H9 (cell line): ENCODE measurements around the gene TRIM28. TPM values are rescaled to one million over a fixed set of nuclear protein-coding genes. Genes with fewer than 3 reads are reported as not detected.

ENCODE experiments used
- DNase-seq: peaks from one replicate; pipeline ENCODE4 v3.0.0-alpha.2; 2017
- H2AFZ ChIP-seq: one replicate; pipeline ENCODE4 v1.6.1; 2013; ENCODE audit warnings: mild to moderate bottlenecking, low read length, control low read depth, moderate library complexity
- H2AK5ac ChIP-seq: 2 replicates; pipeline ENCODE4 v1.6.1; 2013; ENCODE audit warnings: low read length, control low read depth, mixed read lengths; ENCODE audit not compliant: insufficient read length
- H2BK120ac ChIP-seq: one replicate; pipeline ENCODE4 v1.6.1; 2013; ENCODE audit warnings: low read depth, mild to moderate bottlenecking, low read length, control low read depth, inconsistent platforms; ENCODE audit not compliant: poor library complexity, severe bottlenecking
- H2BK12ac ChIP-seq: 2 replicates; pipeline ENCODE4 v1.6.1; 2013; ENCODE audit warnings: low read length, control low read depth, mixed read lengths, low read depth; ENCODE audit not compliant: insufficient read length
- H2BK15ac ChIP-seq: 2 replicates; pipeline ENCODE4 v1.6.1; 2013; ENCODE audit warnings: low read depth, low read length, control low read depth
- H2BK20ac ChIP-seq: one replicate; pipeline ENCODE4 v1.6.1; 2013; ENCODE audit warnings: low read depth, mild to moderate bottlenecking, low read length, control low read depth, inconsistent platforms; ENCODE audit not compliant: poor library complexity, severe bottlenecking
- H2BK5ac ChIP-seq: 2 replicates; pipeline ENCODE4 v1.6.1; 2013; ENCODE audit warnings: low read length, control low read depth, mixed read lengths; ENCODE audit not compliant: insufficient read length
- H3K14ac ChIP-seq: 2 replicates; pipeline ENCODE4 v1.6.1; 2013; ENCODE audit warnings: low read length, control low read depth; ENCODE audit not compliant: insufficient read depth
- H3K18ac ChIP-seq: 2 replicates; pipeline ENCODE4 v1.6.1; 2013; ENCODE audit warnings: low read depth, mild to moderate bottlenecking, mixed read lengths, low read length, control low read depth; ENCODE audit not compliant: insufficient read length
- H3K23ac ChIP-seq: 2 replicates; pipeline ENCODE4 v1.6.1; 2013; ENCODE audit warnings: low read length, control low read depth, mixed read lengths, low read depth; ENCODE audit not compliant: insufficient read length
- H3K23me2 ChIP-seq: 2 replicates; pipeline ENCODE4 v1.6.1; 2013; ENCODE audit warnings: low read depth, mild to moderate bottlenecking, mixed read lengths, low read length, control low read depth; ENCODE audit not compliant: insufficient read length, poor library complexity, severe bottlenecking
- H3K27ac ChIP-seq: 2 replicates; pipeline ENCODE4 v1.5.1; 2013; ENCODE audit warnings: low read length, control low read depth, mixed read lengths, low read depth; ENCODE audit not compliant: insufficient read length
- H3K27me3 ChIP-seq: 2 replicates; pipeline ENCODE4 v1.6.1; 2013; ENCODE audit warnings: low read length, control low read depth, inconsistent platforms; ENCODE audit not compliant: insufficient read depth
- H3K4ac ChIP-seq: 2 replicates; pipeline ENCODE4 v1.6.1; 2013; ENCODE audit warnings: low read depth, mild to moderate bottlenecking, control low read depth, inconsistent platforms, low read length, moderate library complexity
- H3K4me1 ChIP-seq: 2 replicates; pipeline ENCODE4 v1.6.1; 2013; ENCODE audit warnings: low read length, control low read depth, inconsistent platforms; ENCODE audit not compliant: insufficient read depth
- H3K4me2 ChIP-seq: 2 replicates; pipeline ENCODE4 v1.6.1; 2013; ENCODE audit warnings: low read length, control low read depth, mixed read lengths; ENCODE audit not compliant: insufficient read length, insufficient read depth
- H3K56ac ChIP-seq: 2 replicates; pipeline ENCODE4 v1.6.1; 2013; ENCODE audit warnings: low read depth, mild to moderate bottlenecking, mixed read lengths, low read length, control low read depth; ENCODE audit not compliant: insufficient read length
- H3K79me1 ChIP-seq: 2 replicates; pipeline ENCODE4 v1.6.1; 2013; ENCODE audit warnings: low read depth, mild to moderate bottlenecking, moderate library complexity, low read length, control low read depth, inconsistent platforms; ENCODE audit not compliant: insufficient read depth, poor library complexity, severe bottlenecking
- H3K79me2 ChIP-seq: 2 replicates; pipeline ENCODE4 v1.6.1; 2013; ENCODE audit warnings: low read length, control low read depth, inconsistent platforms; ENCODE audit not compliant: insufficient read depth
- H3K9ac ChIP-seq: 2 replicates; pipeline ENCODE4 v1.6.1; 2013; ENCODE audit warnings: low read length, control low read depth, mixed read lengths; ENCODE audit not compliant: insufficient read length; ENCODE audit errors: extremely low read depth
- H3K9me3 ChIP-seq: one replicate; pipeline ENCODE4 v1.6.1; 2013; ENCODE audit warnings: low read depth, low read length, inconsistent platforms; ENCODE audit not compliant: control insufficient read depth
- H3T11ph ChIP-seq: one replicate; pipeline ENCODE4 v1.6.1; 2013; ENCODE audit warnings: mild to moderate bottlenecking, low read length, control low read depth, inconsistent platforms
- H4K20me1 ChIP-seq: one replicate; pipeline ENCODE4 v1.6.1; 2013; ENCODE audit not compliant: control insufficient read depth, insufficient read length, insufficient read depth
- H4K5ac ChIP-seq: 2 replicates; pipeline ENCODE4 v1.6.1; 2013; ENCODE audit warnings: low read depth, mild to moderate bottlenecking, mixed read lengths, low read length, control low read depth; ENCODE audit not compliant: insufficient read length
- H4K8ac ChIP-seq: replicated peaks from 2 replicates; pipeline ENCODE4 v1.6.1; 2013; ENCODE audit warnings: low read length, control low read depth, mixed read lengths, low read depth; ENCODE audit not compliant: insufficient read length
- H4K91ac ChIP-seq: 2 replicates; pipeline ENCODE4 v1.6.1; 2013; ENCODE audit warnings: low read depth, mild to moderate bottlenecking, moderate library complexity, mixed read lengths, low read length, control low read depth; ENCODE audit not compliant: insufficient read length
- H3K27ac Mint-ChIP-seq, 3 experiments: 2 replicates in 2 of 3; 3 replicates in 1 of 3; pipeline ENCODE4 v1.8.0; 2020 to 2021; ENCODE audit warnings: mixed read lengths in 3 of 3, mild to moderate bottlenecking in 1 of 3, moderate library complexity in 1 of 3
- H3K27me3 Mint-ChIP-seq: 2 replicates; pipeline ENCODE4 v1.8.0; 2021; ENCODE audit warnings: low read depth, mild to moderate bottlenecking, moderate library complexity, mixed read lengths
- H3K36me3 Mint-ChIP-seq, 3 experiments: 2 replicates in 2 of 3; 3 replicates in 1 of 3; pipeline ENCODE4 v1.8.0; 2020 to 2021; ENCODE audit warnings: low read depth in 3 of 3, mixed read lengths in 3 of 3; ENCODE audit not compliant: insufficient read depth in 1 of 3
- H3K4me1 Mint-ChIP-seq, 2 experiments: 2 replicates each; pipeline ENCODE4 v1.8.0; 2020; ENCODE audit warnings: mixed read lengths in 2 of 2
- H3K4me3 Mint-ChIP-seq, 2 experiments: 2 replicates in 1 of 2; 3 replicates in 1 of 2; pipeline ENCODE4 v1.8.0; 2020 to 2021; ENCODE audit warnings: mild to moderate bottlenecking in 2 of 2, mixed read lengths in 2 of 2, moderate library complexity in 1 of 2
- H3K9me3 Mint-ChIP-seq, 2 experiments: 2 replicates in 1 of 2; 3 replicates in 1 of 2; pipeline ENCODE4 v1.8.0; 2020; ENCODE audit warnings: mild to moderate bottlenecking in 2 of 2, mixed read lengths in 2 of 2, moderate library complexity in 1 of 2
- WGBS: extraction: QIAGEN DNeasy Blood & Tissue Kit; methylation state at CpG from one replicate; pipeline ENCODE4 v1.1.7; 2013; ENCODE audit warnings: missing lambda C conversion rate, low lambda C conversion rate, mixed read lengths; ENCODE audit not compliant: insufficient read length; ENCODE audit errors: extremely low coverage; 5-methylcytosine and 5-hydroxymethylcytosine counted together
- microRNA-seq: library from miRNA; unstranded; fragments of <30 nt; microRNA quantifications from one replicate; pipeline ENCODE4, GENCODE V29; 2020; ENCODE audit warnings: borderline microRNAs expressed
- total RNA-seq: library from RNA; stranded (reverse); gene quantifications from 2 replicates; pipeline ENCODE4 v1.2.1, GENCODE V29; 2021
- TF ChIP-seq, protein P1 (sequence below): fragments of 200-600 bp; sonication (generic); conservative IDR thresholded peaks from 3 replicates; pipeline ENCODE4 v1.8.0; 2021; ENCODE audit warnings: antibody characterized with exemption, mild to moderate bottlenecking

Gene TRIM28
- total RNA-seq, 1 experiment from 2014 or later: 1,084 TPM

DNA sequence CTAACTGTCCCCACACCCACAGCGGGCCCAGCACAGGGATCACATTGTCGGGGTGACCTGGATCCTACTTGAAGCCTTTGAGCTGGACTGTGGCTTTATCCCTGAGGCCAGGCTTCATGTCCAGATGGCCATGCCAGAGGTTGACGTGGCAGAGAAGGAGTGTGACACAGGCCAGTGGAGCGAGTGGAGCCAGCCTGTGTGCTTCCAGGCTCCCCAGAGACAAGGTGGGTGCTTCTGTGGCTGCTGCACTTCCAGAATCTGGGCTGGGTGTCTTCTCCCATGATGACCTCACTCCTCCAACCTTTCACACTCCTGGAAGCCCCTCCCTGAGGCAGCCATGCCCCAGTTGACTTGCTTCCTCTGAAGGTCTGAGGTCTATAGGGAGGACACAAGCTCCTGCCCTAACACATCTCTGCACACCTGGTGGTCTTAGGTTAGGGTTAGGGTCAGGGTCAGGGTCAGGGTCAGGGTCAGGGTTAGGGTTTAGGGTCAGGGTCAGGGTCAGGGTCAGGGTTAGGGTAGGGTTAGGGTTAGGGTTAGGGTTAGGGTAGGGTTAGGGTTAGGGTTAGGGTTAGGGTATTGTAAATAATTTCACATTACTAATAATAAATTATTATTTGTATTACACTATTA lies 42.4 kb downstream of the TRIM28 start:
- H3K27me3 ChIP-seq: no peaks in the 10 kb centered on the region
- H4K5ac ChIP-seq: no peak overlapping the region
- no CpG with 5 or more reads among the region's 4 CpGs for WGBS
- H2BK20ac ChIP-seq: no peak overlapping the region
- no peak overlapping the region for H3K23ac ChIP-seq
- H3K4me1 ChIP-seq: no peaks in the 10 kb centered on the region
- DNase-seq: no peak
- Mint-ChIP-seq H3K4me3 (no peak overlapping the region), H3K27me3 (no peaks in the 10 kb centered on the region), H3K36me3 (peaks cover 12 to 18% (median 13%) of the 10 kb centered on the region in 3 experiments), H3K27ac (no peak overlapping the region), H3K9me3 (no peaks in the 10 kb centered on the region), H3K4me1 (peaks cover 2 to 3% of the 10 kb centered on the region in 2 experiments)
- H3T11ph ChIP-seq: no peak overlapping the region
- H2BK120ac ChIP-seq: no peak overlapping the region
- no peak overlapping the region for H3K4ac ChIP-seq
- H3K4me2 ChIP-seq: no peak overlapping the region
- H3K18ac ChIP-seq: no peak overlapping the region
- no peak overlapping the region for H2AFZ ChIP-seq
- no peak overlapping the region for H2AK5ac ChIP-seq
- H3K27ac ChIP-seq: no peak overlapping the region
- TF ChIP-seq, protein P1, sequence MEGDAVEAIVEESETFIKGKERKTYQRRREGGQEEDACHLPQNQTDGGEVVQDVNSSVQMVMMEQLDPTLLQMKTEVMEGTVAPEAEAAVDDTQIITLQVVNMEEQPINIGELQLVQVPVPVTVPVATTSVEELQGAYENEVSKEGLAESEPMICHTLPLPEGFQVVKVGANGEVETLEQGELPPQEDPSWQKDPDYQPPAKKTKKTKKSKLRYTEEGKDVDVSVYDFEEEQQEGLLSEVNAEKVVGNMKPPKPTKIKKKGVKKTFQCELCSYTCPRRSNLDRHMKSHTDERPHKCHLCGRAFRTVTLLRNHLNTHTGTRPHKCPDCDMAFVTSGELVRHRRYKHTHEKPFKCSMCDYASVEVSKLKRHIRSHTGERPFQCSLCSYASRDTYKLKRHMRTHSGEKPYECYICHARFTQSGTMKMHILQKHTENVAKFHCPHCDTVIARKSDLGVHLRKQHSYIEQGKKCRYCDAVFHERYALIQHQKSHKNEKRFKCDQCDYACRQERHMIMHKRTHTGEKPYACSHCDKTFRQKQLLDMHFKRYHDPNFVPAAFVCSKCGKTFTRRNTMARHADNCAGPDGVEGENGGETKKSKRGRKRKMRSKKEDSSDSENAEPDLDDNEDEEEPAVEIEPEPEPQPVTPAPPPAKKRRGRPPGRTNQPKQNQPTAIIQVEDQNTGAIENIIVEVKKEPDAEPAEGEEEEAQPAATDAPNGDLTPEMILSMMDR: no peak
- no peaks in the 10 kb centered on the region for H3K79me2 ChIP-seq
- no peak overlapping the region for H3K9ac ChIP-seq
- no peak overlapping the region for H4K8ac ChIP-seq
- no peak overlapping the region for H2BK12ac ChIP-seq
- H3K23me2 ChIP-seq: no peaks in the 10 kb centered on the region
- no peaks in the 10 kb centered on the region for H4K20me1 ChIP-seq
- no peak overlapping the region for H2BK15ac ChIP-seq
- no peak overlapping the region for H3K14ac ChIP-seq
- H2BK5ac ChIP-seq: no peak overlapping the region
- no peak overlapping the region for H4K91ac ChIP-seq
- H3K56ac ChIP-seq: no peak overlapping the region
- H3K79me1 ChIP-seq: no peaks in the 10 kb centered on the region
- no peaks in the 10 kb centered on the region for H3K9me3 ChIP-seq

Small RNAs within 50 kb of the gene (microRNA-seq; reads per million reads assigned to microRNA genes)
- gene MIR6807: 0.70 reads per million

Other genes starting within 250 kb of the TRIM28 start
- 43.6 and 43.7 TPM in 2 replicates for gene ERVK3-1, start 238.7 kb upstream of the TRIM28 start, total RNA-seq
- 4.7 and 4.8 TPM in 2 replicates for gene ZSCAN22, start 217.1 kb upstream of the TRIM28 start, total RNA-seq
- 17.4 and 22.2 TPM in 2 replicates for gene A1BG, start 190.6 kb upstream of the TRIM28 start, total RNA-seq
- gene ZNF497, start 181.3 kb upstream of the TRIM28 start, total RNA-seq: 2.4 TPM in 2 replicates
- gene ZNF837, start 163.0 kb upstream of the TRIM28 start, total RNA-seq: 3.4 and 3.8 TPM in 2 replicates
- 1,400 and 1,442 TPM in 2 replicates for gene RPS5, start 156.8 kb upstream of the TRIM28 start, total RNA-seq
- 2.0 and 2.1 TPM in 2 replicates for gene RNF225, start 148.4 kb upstream of the TRIM28 start, total RNA-seq
- 6.5 and 7.4 TPM in 2 replicates for gene ZNF584, start 135.4 kb upstream of the TRIM28 start, total RNA-seq
- 0.24 and 0.42 TPM in 2 replicates for gene ZNF132, start 103.9 kb upstream of the TRIM28 start, total RNA-seq
- gene ZNF324B, start 92.4 kb upstream of the TRIM28 start, total RNA-seq: 6.3 and 8.7 TPM in 2 replicates
- 12.7 and 14.8 TPM in 2 replicates for gene ZNF324, start 77.0 kb upstream of the TRIM28 start, total RNA-seq
- gene ZNF446, start 67.7 kb upstream of the TRIM28 start, total RNA-seq: 7.6 and 8.4 TPM in 2 replicates
- gene SLC27A5, start 32.1 kb upstream of the TRIM28 start, total RNA-seq: 16.7 and 17.1 TPM in 2 replicates
- 18.7 and 18.8 TPM in 2 replicates for gene ZBTB45, start 24.3 kb upstream of the TRIM28 start, total RNA-seq
- 105 and 109 TPM in 2 replicates for gene CHMP2A, start 11.0 kb downstream of the TRIM28 start, total RNA-seq
- gene UBE2M, start 14.5 kb downstream of the TRIM28 start, total RNA-seq: 127 and 136 TPM in 2 replicates
- 23.6 and 24.2 TPM in 2 replicates for gene MZF1, start 29.3 kb downstream of the TRIM28 start, total RNA-seq